Epidermal melanocyte (primary cell): Measurements from ENCODE around the gene AIM2.

ENCODE experiments used
- DNase-seq: peaks from one replicate; pipeline ENCODE4 v3.0.0; 2011; ENCODE audit warnings: low spot score; ENCODE audit not compliant: insufficient read length

AIM2 gene

DNA sequence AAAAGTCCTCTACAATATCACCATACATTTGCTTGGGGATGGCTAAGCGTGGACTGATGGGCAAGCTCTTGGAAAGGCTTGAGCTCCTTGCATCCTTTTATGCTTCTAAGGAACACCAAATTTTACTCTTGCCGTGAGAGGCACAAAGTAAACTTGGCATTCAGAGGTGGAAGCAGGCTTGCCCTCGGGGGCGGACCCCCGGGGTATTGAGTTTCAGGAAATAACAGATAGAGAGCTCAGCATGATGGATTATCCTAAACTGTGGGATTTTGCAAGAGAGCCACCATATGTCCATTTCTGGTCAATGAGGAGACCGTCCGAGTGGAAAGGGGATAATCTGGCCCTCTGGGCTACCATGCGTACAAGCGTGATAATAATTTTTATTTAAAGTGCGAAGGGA is 52.8 kb downstream of the AIM2 start:
- no peak for DNase-seq

DNA sequence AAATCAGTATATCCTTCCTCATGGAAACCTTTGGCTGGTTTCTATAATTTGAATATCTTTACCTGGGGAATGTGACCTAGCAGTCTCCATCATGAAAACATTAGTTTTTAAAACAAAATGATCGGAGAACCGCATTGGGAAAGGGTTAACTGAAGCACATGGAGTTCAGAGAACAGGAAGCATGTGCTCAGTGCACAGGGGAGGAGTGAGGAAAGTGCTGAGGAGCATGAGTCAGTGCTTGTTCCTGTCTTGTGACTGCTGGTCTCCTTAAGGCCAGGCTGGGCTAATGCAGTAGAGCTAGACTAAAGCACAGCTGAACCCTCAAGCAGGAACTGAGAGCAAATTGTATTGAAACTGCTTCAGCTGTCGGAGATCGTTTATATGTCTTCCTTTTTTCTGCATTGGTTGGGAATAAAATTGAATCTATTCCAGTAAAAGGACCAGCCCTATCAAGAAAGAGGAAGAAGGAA is 61.1 kb downstream of the AIM2 start:
- DNase-seq: peak; percentile 38

DNA sequence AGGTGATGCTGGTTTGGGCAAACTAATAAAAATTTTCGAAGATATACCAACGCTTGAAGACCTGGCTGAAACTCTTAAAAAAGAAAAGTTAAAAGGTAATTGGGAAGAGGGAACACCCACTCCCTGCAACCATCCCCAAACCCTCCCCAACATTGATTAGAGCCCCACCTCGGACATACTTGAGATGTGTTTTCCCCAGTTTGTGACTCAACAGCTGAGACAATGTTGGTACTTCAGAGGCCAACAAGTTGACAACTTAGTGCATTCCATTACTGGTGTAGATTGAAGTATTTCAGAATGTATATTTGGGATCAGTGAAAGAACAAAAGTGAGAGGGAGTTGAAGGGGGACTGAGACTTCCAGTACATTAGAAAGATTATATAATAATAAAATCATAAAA is 61.7 kb downstream of the AIM2 start:
- no peak for DNase-seq

DNA sequence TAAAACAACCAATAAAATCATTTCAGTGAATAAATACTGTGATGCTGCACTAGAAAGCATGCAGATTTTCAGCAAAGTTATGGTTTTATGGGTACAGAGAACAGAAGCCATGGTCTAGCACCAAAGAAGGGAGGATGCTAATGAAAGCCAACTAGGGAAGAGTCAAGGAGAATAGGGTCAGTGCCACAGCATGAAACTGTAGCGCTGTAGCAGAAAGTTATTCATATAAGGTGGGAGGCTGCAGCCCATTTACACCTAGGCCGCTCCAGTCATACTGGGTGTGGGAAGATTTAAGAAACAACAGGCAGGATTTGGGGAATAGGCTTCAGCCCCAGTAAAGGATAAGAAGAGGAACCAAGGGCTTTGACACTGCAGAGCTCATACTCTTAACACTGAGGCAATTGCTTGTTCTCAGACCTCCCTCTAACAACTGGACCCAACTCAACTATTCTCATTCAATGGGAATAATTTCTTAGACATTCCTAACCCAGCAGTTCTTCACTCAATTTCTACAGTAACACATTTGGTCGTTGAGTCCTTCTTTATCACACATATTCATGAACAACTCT is 62.5 kb downstream of the AIM2 start:
- no peak for DNase-seq

DNA sequence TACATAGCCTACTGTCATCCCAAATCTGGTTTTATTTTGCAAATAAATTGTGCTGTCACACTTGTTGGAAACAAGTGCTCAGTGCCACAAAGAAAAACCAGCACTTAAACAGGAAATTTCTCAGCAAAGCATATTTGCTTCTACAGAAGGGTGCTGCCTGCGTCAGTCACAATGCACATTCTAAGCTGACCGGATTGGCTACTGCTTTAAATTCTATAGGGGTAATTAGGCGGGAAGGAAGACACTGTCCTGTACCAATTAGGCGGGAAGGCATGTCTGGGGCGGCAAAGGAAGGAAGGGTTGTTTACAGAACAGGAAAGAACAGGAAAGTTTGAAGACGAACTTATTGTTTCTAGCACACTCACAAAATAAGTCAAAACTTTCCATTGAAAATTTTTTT is 64.1 kb downstream of the AIM2 start:
- DNase-seq: no peak
